IPS DF 6.9 (cell line): ENCODE measurements around the gene MOGAT2.
"Not testable (repeated sequence)": the region's sequence is repeated elsewhere in the genome, so short reads cannot be mapped to it uniquely, and the experiment has no call there.

Source experiments
- DNase-seq: peaks from one replicate; pipeline ENCODE4 v3.0.0-alpha.2; 2013; ENCODE audit warnings: low read depth, low spot score
- H3K27ac ChIP-seq: one replicate; pipeline ENCODE4 v1.5.1; 2013; ENCODE audit warnings: low read length, control low read depth
- H3K27me3 ChIP-seq: 2 replicates; pipeline ENCODE4 v1.6.1; 2013; ENCODE audit warnings: mild to moderate bottlenecking, low read length; ENCODE audit not compliant: control insufficient read depth, insufficient read depth
- H3K36me3 ChIP-seq: 2 replicates; pipeline ENCODE4 v1.6.1; 2013; ENCODE audit warnings: low read length; ENCODE audit not compliant: control insufficient read depth, insufficient read depth
- H3K4me1 ChIP-seq: 2 replicates; pipeline ENCODE4 v1.6.1; 2013; ENCODE audit warnings: low read length; ENCODE audit not compliant: control insufficient read depth, insufficient read depth
- H3K4me3 ChIP-seq: 2 replicates; pipeline ENCODE4 v1.5.1; 2013; ENCODE audit warnings: mild to moderate bottlenecking, low read length
- H3K9me3 ChIP-seq: 2 replicates; pipeline ENCODE4 v1.6.1; 2013; ENCODE audit warnings: low read length, inconsistent platforms; ENCODE audit not compliant: control insufficient read depth, insufficient read depth
- WGBS: extraction: QIAGEN DNeasy Blood & Tissue Kit; methylation state at CpG from one replicate; pipeline ENCODE4 v1.1.7; 2013; ENCODE audit warnings: mixed read lengths, missing lambda C conversion rate; ENCODE audit not compliant: insufficient read length, insufficient coverage; 5-methylcytosine and 5-hydroxymethylcytosine counted together

The MOGAT2 gene

DNA sequence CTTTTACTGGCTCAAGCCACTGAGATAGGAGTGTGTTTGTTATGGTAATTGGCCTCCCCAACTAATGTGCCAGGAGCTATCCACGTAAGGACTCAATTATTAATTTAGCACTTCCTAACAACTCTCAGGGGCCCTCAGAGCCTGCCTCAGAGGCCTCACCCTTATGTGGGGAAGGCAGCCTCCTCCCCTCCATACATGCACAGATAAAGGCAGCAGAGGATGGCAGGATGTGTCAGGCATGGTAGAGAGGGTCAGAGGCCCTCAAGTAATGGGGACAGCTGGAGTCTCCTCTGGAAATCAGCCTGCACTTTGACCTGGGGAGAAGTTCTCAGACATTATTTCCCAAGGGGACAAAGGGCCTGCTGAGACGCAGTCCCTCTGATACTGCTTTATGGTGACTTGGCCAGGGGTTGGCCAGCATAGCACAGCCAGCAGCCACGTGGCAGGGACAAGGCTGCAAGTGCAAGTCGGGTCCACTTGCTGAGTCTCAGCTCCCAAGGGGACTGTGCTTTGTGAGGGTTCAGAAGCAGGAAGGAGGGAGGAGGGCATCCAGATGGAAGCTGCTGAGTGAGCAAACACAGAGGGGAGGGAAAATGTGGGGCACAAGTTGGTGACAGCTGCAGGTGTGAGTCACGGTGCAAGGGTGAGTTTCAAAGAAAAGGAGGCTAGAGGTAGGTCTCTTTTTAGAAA lies 17.0 kb downstream of the MOGAT2 start:
- Histone ChIP-seq H3K4me1 (no peaks in the 10 kb centered on the region), H3K27ac (no peak overlapping the region), H3K36me3 (no peaks in the 10 kb centered on the region), H3K9me3 (no peaks in the 10 kb centered on the region), H3K4me3 (no peak overlapping the region), H3K27me3 (no peaks in the 10 kb centered on the region)
- DNase-seq: no peak
- no CpG with 5 or more reads among the region's 5 CpGs for whole genome bisulfite sequencing

DNA sequence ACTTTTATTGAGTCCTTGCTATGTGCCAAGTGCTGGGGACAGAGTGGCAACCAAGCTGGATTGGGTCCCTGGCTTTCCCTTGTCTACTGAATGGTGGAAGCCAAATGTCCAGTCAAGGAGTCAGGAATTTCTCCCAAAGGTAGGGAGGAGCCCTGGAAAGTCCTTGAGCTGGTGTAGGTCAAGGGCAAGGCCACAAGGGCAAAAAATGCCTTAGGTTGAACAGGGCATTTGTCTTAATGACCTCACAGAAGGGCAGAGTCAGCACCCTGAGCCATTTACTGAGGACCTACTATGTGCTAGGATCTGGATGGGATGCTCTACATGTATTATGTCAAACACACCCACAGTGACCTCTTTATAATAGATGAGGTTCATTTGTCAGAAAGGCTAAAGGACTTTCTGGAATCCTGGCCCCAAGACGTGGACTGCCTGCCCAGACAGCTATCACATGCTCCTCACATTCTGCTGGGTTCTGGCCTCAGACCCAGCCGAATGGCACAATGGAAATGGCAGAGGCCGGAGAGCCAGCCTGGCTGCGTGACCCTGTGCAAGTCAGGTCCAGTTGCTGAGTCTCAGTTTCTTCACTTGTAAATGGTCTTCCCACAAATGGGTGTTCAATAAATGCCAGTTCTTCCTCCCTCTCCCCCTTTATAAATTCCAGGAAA lies 17.7 kb downstream of the MOGAT2 start:
- Histone ChIP-seq H3K9me3 (no peaks in the 10 kb centered on the region), H3K27me3 (no peaks in the 10 kb centered on the region), H3K36me3 (no peaks in the 10 kb centered on the region), H3K4me3 (no peak overlapping the region), H3K27ac (no peak overlapping the region), H3K4me1 (no peaks in the 10 kb centered on the region)
- no CpG with 5 or more reads among the region's 4 CpGs for WGBS
- DNase-seq: no peak

DNA sequence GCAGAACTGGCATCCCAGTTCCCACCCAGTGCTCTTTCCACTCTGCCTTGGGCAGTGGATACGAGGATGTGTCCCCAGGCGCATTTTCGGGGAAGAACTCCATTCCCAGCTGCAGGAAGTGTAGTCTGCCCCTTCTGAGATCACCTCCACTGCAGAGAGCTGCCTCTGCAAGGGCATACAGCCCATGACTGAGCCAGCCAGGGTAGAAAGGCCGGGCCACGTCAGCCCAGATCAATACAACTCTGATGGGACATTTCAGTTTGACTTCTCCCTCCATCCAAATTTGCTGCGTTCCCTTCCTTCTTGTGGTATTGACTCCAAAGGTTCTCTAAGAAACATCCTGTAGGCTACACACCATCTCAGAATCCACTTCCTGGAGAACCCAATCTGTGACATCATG lies 19.7 kb downstream of the MOGAT2 start:
- H3K4me1 ChIP-seq: no peaks in the 10 kb centered on the region
- no peak overlapping the region for H3K4me3 ChIP-seq
- DNase-seq: no peak
- no peaks in the 10 kb centered on the region for H3K9me3 ChIP-seq
- WGBS: no CpG with 5 or more reads among the region's 6 CpGs
- H3K36me3 ChIP-seq: no peaks in the 10 kb centered on the region
- H3K27ac ChIP-seq: no peak overlapping the region
- no peaks in the 10 kb centered on the region for H3K27me3 ChIP-seq

DNA sequence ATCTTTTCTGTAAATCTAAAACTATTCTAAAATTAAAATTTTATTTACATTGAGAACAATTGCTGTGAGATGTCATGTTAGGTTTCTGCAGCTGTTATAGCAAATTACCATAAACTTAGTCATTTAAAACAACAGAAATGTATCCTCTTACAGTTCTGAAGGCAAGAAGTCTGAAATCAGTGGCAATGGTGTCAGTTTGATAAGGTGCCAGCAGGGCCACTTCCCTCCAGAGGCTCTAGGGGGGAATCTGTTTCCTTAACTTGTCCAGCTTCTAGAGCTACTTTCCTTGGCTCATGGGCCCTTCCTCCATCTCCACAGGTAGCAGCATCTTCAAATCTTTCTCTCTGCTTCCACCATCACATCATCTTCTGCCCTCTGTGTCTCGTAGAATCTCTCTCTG lies 23.0 kb downstream of the MOGAT2 start:
- no peaks in the 10 kb centered on the region for H3K27me3 ChIP-seq
- no peaks in the 10 kb centered on the region for H3K36me3 ChIP-seq
- no peak overlapping the region for H3K4me3 ChIP-seq
- H3K27ac ChIP-seq: no peak overlapping the region
- no peaks in the 10 kb centered on the region for H3K9me3 ChIP-seq
- no peaks in the 10 kb centered on the region for H3K4me1 ChIP-seq
- no CpG with 5 or more reads among the region's 1 CpG for WGBS
- DNase-seq: no peak

DNA sequence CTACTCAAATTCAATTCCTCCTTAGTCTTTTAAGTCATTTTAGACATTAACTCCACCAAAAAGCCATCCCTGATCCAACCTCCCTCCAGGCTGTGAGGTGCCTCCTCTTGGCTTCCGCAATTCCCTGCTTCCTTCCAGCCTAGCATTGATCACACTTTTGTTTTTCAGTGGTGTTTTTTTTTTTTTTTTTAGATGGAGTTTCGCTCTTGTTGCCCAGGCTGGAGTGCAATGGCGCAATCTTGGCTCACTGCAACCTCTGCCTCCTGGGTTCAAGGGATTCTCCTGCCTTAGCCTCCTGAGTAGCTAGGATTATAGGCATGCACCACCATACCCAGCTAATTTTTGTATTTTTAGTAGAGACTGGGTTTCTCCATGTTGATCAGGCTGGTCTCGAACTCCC lies 25.5 kb downstream of the MOGAT2 start:
- not testable (repeated sequence) for H3K27me3 ChIP-seq, H3K27ac ChIP-seq, H3K9me3 ChIP-seq, H3K4me1 ChIP-seq, H3K36me3 ChIP-seq, DNase-seq, H3K4me3 ChIP-seq
- WGBS: no CpG with 5 or more reads among the region's 4 CpGs

DNA sequence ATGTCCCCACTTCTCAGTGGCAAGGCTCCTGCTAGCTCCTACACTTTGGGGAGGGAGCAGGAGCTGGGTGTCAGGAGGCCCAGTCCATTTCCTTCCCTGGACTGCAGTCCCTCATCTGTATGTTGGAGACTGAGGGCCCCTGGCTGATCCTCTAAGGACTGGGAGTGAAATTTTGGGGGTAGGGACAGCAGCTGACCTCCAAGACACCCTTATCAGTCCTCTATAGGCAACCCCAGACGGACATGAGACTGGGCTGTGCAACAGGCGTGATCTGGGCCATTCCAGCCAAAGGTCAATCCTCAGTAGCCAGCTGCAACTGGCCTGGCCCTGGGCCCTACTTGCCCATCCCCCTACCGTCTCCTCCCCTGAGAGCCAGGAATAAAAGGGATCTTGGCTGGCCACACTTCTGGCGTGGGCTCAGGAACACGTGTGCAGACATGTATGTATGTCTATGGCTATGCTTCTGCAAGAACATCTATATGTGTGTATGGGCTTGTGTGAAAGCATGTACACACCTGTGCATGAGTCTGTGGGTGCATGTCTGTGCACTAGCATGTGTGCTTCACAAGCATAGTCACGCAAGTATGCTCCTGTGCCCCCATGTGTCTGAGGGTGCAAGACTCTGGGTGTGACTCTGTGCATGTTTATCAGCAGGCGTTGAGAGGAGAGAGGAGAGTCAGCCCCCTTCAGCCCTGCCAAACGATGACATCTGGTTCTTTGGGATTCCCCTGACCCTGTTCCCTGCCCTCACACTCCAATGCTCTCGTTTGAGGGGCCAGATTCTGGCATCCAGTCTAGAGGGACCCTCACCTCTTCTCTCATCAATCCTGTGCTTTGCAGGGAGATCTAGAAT lies 26.3 kb downstream of the MOGAT2 start:
- no CpG with 5 or more reads among the region's 9 CpGs for WGBS
- Histone ChIP-seq H3K36me3 (no peaks in the 10 kb centered on the region), H3K27me3 (no peaks in the 10 kb centered on the region), H3K4me1 (no peaks in the 10 kb centered on the region), H3K4me3 (no peak overlapping the region), H3K27ac (no peak overlapping the region), H3K9me3 (no peaks in the 10 kb centered on the region)
- DNase-seq: no peak

DNA sequence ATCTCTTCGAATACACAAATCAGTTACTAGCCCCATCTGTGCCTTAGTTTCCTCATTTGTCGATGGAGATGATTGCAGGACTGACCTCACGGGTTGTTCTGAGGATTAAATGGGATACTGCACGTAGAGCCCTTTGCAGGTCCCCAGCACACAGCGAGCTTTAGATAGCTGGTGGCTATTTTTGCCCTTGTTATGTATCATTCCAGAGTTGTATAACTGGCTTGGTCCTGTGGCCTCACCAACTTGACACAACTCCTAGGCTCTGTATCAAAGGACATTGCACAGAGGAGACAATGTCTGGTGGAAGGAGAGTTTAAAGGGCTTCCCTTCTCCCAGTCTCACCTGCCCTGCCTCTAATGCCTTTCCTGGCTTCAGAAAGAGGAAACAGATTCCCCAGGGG lies 28.2 kb downstream of the MOGAT2 start:
- H3K4me3 ChIP-seq: no peak overlapping the region
- no peaks in the 10 kb centered on the region for H3K9me3 ChIP-seq
- no peaks in the 10 kb centered on the region for H3K36me3 ChIP-seq
- no peaks in the 10 kb centered on the region for H3K4me1 ChIP-seq
- H3K27me3 ChIP-seq: no peaks in the 10 kb centered on the region
- no peak for DNase-seq
- whole genome bisulfite sequencing: no CpG with 5 or more reads among the region's 5 CpGs
- H3K27ac ChIP-seq: no peak overlapping the region

DNA sequence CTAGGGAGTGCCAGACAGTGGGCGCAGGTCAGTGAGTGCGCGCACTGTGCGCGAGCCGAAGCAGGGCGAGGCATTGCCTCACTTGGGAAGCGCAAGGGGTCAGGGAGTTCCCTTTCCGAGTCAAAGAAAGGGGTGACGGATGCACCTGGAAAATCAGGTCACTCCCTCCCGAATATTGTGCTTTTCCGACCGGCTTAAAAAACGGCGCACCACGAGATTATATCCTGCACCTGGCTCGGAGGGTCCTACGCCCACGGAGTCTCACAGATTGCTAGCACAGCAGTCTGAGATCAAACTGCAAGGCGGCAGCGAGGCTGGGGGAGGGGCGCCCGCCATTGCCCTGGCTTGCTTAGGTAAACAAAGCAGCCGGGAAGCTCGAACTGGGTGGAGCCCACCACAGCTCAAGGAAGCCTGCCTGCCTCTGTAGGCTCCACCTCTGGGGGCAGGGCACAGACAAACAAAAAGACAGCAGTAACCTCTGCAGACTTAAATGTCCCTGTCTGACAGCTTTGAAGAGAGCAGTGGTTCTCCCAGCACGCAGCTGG lies 31.2 kb downstream of the MOGAT2 start:
- H3K27me3 ChIP-seq, H3K36me3 ChIP-seq, DNase-seq, H3K4me3 ChIP-seq, H3K27ac ChIP-seq, H3K9me3 ChIP-seq, H3K4me1 ChIP-seq: not testable (repeated sequence)
- WGBS: no CpG with 5 or more reads among the region's 26 CpGs

- not testable (repeated sequence) for DNase-seq, H3K9me3 ChIP-seq, H3K36me3 ChIP-seq, H3K27me3 ChIP-seq, H3K27ac ChIP-seq, H3K4me1 ChIP-seq, H3K4me3 ChIP-seq
These were observed 37.3 kb downstream of the MOGAT2 start for GRCh38 chr11:75754933-75755332.

GRCh38 chr11:75757651-75758050 lies 40.0 kb downstream of the MOGAT2 start:
- Histone ChIP-seq H3K27ac (no peak overlapping the region), H3K4me1 (no peaks in the 10 kb centered on the region; the same call in 1 of the 2 replicates), H3K36me3 (no peaks in the 10 kb centered on the region), H3K4me3 (no peak overlapping the region), H3K9me3 (no peaks in the 10 kb centered on the region), H3K27me3 (no peaks in the 10 kb centered on the region; the same call in 1 of the 2 replicates)
- no CpG with 5 or more reads among the region's 2 CpGs for WGBS
- no peak for DNase-seq
